Hepatocyte (in vitro differentiated cells): ENCODE results near the gene KRT71. TPM values are rescaled to one million over a fixed set of nuclear protein-coding genes. Genes with fewer than 3 reads are reported as not detected.

Source experiments
- DNase-seq: peaks from one replicate; pipeline ENCODE4 v3.0.0-alpha.2; 2016; ENCODE audit warnings: low spot score
- H2AFZ ChIP-seq: fragments of 200-600 bp; sonication (generic); 2 replicates; pipeline ENCODE4 v1.6.0; 2016; ENCODE audit warnings: antibody characterized with exemption, mild to moderate bottlenecking
- H3K27ac ChIP-seq: fragments of 200-600 bp; sonication (generic); 2 replicates; pipeline ENCODE4 v1.5.1; 2016; ENCODE audit warnings: mild to moderate bottlenecking
- H3K27me3 ChIP-seq: fragments of 200-600 bp; sonication (generic); 2 replicates; pipeline ENCODE4 v1.6.1; 2016
- H3K36me3 ChIP-seq: fragments of 200-600 bp; sonication (generic); replicated peaks from 2 replicates; pipeline ENCODE4 v1.5.1; 2016; ENCODE audit warnings: low read depth; ENCODE audit not compliant: insufficient read depth
- H3K4me1 ChIP-seq: fragments of 200-600 bp; sonication (generic); 2 replicates; pipeline ENCODE4 v1.5.1; 2016; ENCODE audit warnings: mild to moderate bottlenecking, moderate library complexity; ENCODE audit not compliant: insufficient read depth
- H3K4me2 ChIP-seq: fragments of 200-600 bp; sonication (generic); 2 replicates; pipeline ENCODE4 v1.6.0; 2016
- H3K4me3 ChIP-seq: fragments of 200-600 bp; sonication (generic); 2 replicates; pipeline ENCODE4 v1.5.1; 2016; ENCODE audit warnings: mild to moderate bottlenecking
- H3K79me2 ChIP-seq: fragments of 200-600 bp; sonication (generic); 2 replicates; pipeline ENCODE4 v1.6.0; 2017; ENCODE audit warnings: mild to moderate bottlenecking
- H3K9me2 ChIP-seq: fragments of 200-600 bp; sonication (generic); replicated peaks from 2 replicates; pipeline ENCODE4 v1.6.0; 2017; ENCODE audit warnings: mild to moderate bottlenecking; ENCODE audit not compliant: insufficient read depth
- H3K9me3 ChIP-seq: fragments of 200-600 bp; sonication (generic); 2 replicates; pipeline ENCODE4 v1.5.1; 2016; ENCODE audit warnings: low read depth, mild to moderate bottlenecking
- H4K20me1 ChIP-seq: fragments of 200-600 bp; sonication (generic); 2 replicates; pipeline ENCODE4 v1.6.0; 2016; ENCODE audit warnings: mild to moderate bottlenecking; ENCODE audit not compliant: insufficient read depth, poor library complexity, severe bottlenecking
- CTCF ChIP-seq: fragments of 200-600 bp; sonication (generic); IDR thresholded peaks from 2 replicates; pipeline ENCODE4 v1.5.1; 2016; ENCODE audit warnings: antibody characterized with exemption, mild to moderate bottlenecking; ENCODE audit not compliant: poor library complexity
- EZH2 ChIP-seq: fragments of 200-600 bp; sonication (generic); IDR thresholded peaks from 2 replicates; pipeline ENCODE4 v1.6.1; 2016; ENCODE audit warnings: antibody characterized with exemption, mild to moderate bottlenecking, borderline replicate concordance
- EZH2phosphoT487 ChIP-seq: fragments of 200-600 bp; sonication (generic); IDR thresholded peaks from one replicate; pipeline ENCODE4 v1.6.1; 2018; ENCODE audit warnings: antibody characterized with exemption, mild to moderate bottlenecking, low read depth, moderate library complexity; ENCODE audit not compliant: unreplicated experiment, severe bottlenecking
- WGBS: methylation state at CpG from one replicate; pipeline ENCODE4 v1.1.6; 2016; ENCODE audit warnings: low lambda C conversion rate; ENCODE audit errors: missing lambda C conversion rate; 5-methylcytosine and 5-hydroxymethylcytosine counted together
- polyA plus RNA-seq: library from polyadenylated mRNA; unstranded; fragments of >200 nt; fragmentation: Nextera tagmentation; extraction: Ambion mirVana; gene quantifications from 2 replicates; pipeline ENCODE4 v1.2.1, GENCODE V29; 2016
- total RNA-seq: library from RNA; depleted of rRNA; stranded (reverse); fragments of >200 nt; gene quantifications from 2 replicates; pipeline ENCODE4 v1.2.3, GENCODE V29; 2014

The KRT71 gene
- total and polyA plus RNA-seq, 2 experiments from 2014 or later: not detected

GRCh38 chr12:52496590-52497071, 56.3 kb downstream of the KRT71 start:
- Histone ChIP-seq H3K36me3 (no peaks in the 10 kb centered on the region), H3K27ac (peak overlapping the region; percentile 60), H3K79me2 (no peaks in the 10 kb centered on the region), H3K4me3 (no peak overlapping the region), H3K9me3 (no peaks in the 10 kb centered on the region), H3K9me2 (no peaks in the 10 kb centered on the region), H4K20me1 (no peaks in the 10 kb centered on the region), H3K4me1 (peaks cover 15% of the 10 kb centered on the region), H3K4me2 (no peak overlapping the region), H2AFZ (no peak overlapping the region), H3K27me3 (no peaks in the 10 kb centered on the region)
- WGBS: 65% methylated on average over 4 of the region's 4 CpGs
- DNase-seq: no peak
- TF ChIP-seq EZH2phosphoT487 (no peak), CTCF (no peak), EZH2 (no peak)

DNA sequence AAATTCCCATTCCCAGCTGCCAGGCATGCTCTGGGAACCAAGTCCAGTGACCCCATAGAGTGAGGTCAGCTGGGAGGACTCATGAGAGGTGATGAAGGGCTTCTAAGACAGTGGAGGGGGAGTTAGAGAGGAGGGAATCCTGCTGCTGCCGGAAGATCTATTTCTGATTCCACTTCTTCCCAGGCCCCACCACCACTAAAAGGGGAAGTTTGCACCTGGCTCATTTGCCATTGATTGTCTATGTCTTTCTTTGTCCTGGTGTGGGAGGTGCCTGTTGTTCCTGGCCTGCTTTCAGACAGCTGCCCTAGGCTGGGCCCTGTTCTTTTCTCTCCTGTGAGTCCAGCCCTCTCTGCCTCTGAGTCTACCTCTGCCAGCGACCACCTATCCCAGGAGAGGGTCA, 56.9 kb downstream of the KRT71 start:
- Histone ChIP-seq H2AFZ (no peak overlapping the region), H3K27me3 (no peaks in the 10 kb centered on the region), H3K36me3 (no peaks in the 10 kb centered on the region), H3K79me2 (no peaks in the 10 kb centered on the region), H3K4me2 (no peak overlapping the region), H3K27ac (peak overlapping the region; percentile 60), H3K9me2 (no peaks in the 10 kb centered on the region), H3K9me3 (no peaks in the 10 kb centered on the region), H4K20me1 (no peaks in the 10 kb centered on the region), H3K4me1 (peaks cover 15% of the 10 kb centered on the region), H3K4me3 (no peak overlapping the region)
- no peak for DNase-seq
- TF ChIP-seq CTCF (no peak), EZH2phosphoT487 (no peak), EZH2 (no peak)
- WGBS: 82% methylated on average over 2 of the region's 2 CpGs

GRCh38 chr12:52495389-52495788, 57.6 kb downstream of the KRT71 start:
- H3K36me3 ChIP-seq: no peaks in the 10 kb centered on the region
- TF ChIP-seq EZH2phosphoT487 (no peak), CTCF (peak; percentile 7), EZH2 (no peak)
- H3K4me2 ChIP-seq: no peak overlapping the region

More at GRCh38 chr12:52495389-52495788, 57.6 kb downstream of the KRT71 start:
- Histone ChIP-seq H3K4me1 (peaks cover 15% of the 10 kb centered on the region), H3K4me3 (no peak overlapping the region), H3K27me3 (no peaks in the 10 kb centered on the region), H2AFZ (no peak overlapping the region), H4K20me1 (no peaks in the 10 kb centered on the region), H3K9me3 (no peaks in the 10 kb centered on the region), H3K9me2 (no peaks in the 10 kb centered on the region), H3K27ac (no peak overlapping the region), H3K79me2 (no peaks in the 10 kb centered on the region)
- peak; percentile 59 for DNase-seq
- WGBS: 50% methylated on average over 3 of the region's 3 CpGs
